Right lobe of liver (tissue), 6 donors: ENCODE results near the gene TMED7. TPM values are rescaled to one million over a fixed set of nuclear protein-coding genes. Genes with fewer than 3 reads are reported as not detected.

ENCODE experiments used
- ATAC-seq, 4 donors: fragments of 200-7000 bp; cut with Tn5 transposase; one replicate each; pipeline ENCODE4 v1.9.1; 2020; ENCODE audit warnings: mild to moderate bottlenecking in 4 of 4, moderate library complexity in 4 of 4
- DNase-seq, 3 donors: peaks; one replicate each; pipeline ENCODE4 v3.0.0-alpha.2; 2020
- H3K27ac ChIP-seq, 3 donors: fragments of 200-600 bp; one replicate each; pipeline ENCODE4 v1.8.0; 2022
- H3K27me3 ChIP-seq, 2 donors: fragments of 200-600 bp; one replicate each; pipeline ENCODE4 v1.8.0; 2022
- H3K36me3 ChIP-seq, 4 donors: fragments of 200-600 bp; sonication (generic) in 1 of 4; one replicate each; pipeline versions ENCODE4 v1.5.1 to v1.8.0; 2017 to 2022; ENCODE audit warnings: control low read depth in 1 of 4
- H3K4me1 ChIP-seq, 4 donors: fragments of 200-600 bp; sonication (generic) in 1 of 4; one replicate each; pipeline versions ENCODE4 v1.5.1 to v1.8.0; 2017 to 2022; ENCODE audit warnings: control low read depth in 1 of 4
- H3K4me3 ChIP-seq, 3 donors: fragments of 200-600 bp; one replicate each; pipeline ENCODE4 v1.8.0; 2022
- H3K9me3 ChIP-seq, 4 donors: fragments of 200-600 bp; sonication (generic) in 1 of 4; one replicate each; pipeline versions ENCODE4 v1.5.1 to v1.8.0; 2017 to 2022; ENCODE audit warnings: control low read depth in 1 of 4
- POLR2A ChIP-seq: fragments of 450-650 bp; IDR thresholded peaks from one replicate; pipeline ENCODE4 v1.6.1; 2017; ENCODE audit warnings: antibody characterized with exemption, mild to moderate bottlenecking
- WGBS: methylation state at CpG from one replicate; pipeline ENCODE4 v1.1.6; 2018; ENCODE audit warnings: low coverage, low lambda C conversion rate; ENCODE audit not compliant: insufficient coverage; ENCODE audit errors: missing lambda C conversion rate; 5-methylcytosine and 5-hydroxymethylcytosine counted together
- intact Hi-C, 2 donors: fragments of 100-400 bp; cut with DNase I; formaldehyde crosslinking; loops; one replicate each; pipeline versions ENCODE4 v1.11.2 to v1.14.1; 2022
- total RNA-seq, 6 experiments: library from RNA; depleted of rRNA in 2 of 6; stranded (reverse); fragments of >200 nt in 2 of 6; fragmentation: NEBNext Ultra II Directional in 3 of 6; extraction: Animal tissue kit (Norgen Biotek cat#: 25700) in 3 of 6; gene quantifications; one replicate each; pipeline versions ENCODE4 v1.1.0 to v1.2.4, GENCODE V29; 2016 to 2023
- TF ChIP-seq, protein P1 (sequence below), 4 donors: fragments of 200-600 bp in 3 of 4; fragments of 450-650 bp in 1 of 4; IDR thresholded peaks; one replicate each; pipeline versions ENCODE4 v1.5.1 to v1.8.0; 2016 to 2022; ENCODE audit warnings: antibody characterized with exemption in 4 of 4, mild to moderate bottlenecking in 2 of 4
- donor health status: DM: no; HTN: yes; CAD: no.
- donor health status: DM: no; HTN: no; CAD: no.
- donor health status: DM: no; HTN: no; CAD: no.
- donor health status: DM: no; HTN: yes; CAD: no.
- donor health status: DM: no; HTN: yes; CAD: no.

TMED7 gene
- total RNA-seq, 6 experiments from 2014 or later = 69.8 to 103 (median 91.7) TPM

DNA sequence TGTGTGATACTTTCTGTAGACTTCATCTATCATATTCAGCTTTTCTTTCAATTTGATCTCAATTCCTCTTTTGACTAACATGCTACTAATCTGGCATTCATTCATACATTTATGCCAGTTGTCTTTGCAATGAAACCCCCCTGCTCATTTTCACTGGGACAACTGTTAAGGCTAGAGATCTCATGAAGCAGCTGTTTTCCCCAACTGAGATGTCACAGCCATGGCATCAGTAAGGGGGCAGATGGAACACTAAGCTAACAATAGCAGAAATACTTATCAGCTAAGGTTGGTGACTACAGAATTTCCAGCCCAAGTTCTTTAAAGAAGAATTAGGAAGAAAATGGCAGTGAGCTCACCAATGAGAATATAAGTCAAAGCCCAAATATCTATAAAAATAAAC, 9.4 kb downstream of the TMED7 start:
- intact Hi-C loops = no loop called here
- no peak for TF ChIP-seq POLR2A
- TF ChIP-seq, protein P1, sequence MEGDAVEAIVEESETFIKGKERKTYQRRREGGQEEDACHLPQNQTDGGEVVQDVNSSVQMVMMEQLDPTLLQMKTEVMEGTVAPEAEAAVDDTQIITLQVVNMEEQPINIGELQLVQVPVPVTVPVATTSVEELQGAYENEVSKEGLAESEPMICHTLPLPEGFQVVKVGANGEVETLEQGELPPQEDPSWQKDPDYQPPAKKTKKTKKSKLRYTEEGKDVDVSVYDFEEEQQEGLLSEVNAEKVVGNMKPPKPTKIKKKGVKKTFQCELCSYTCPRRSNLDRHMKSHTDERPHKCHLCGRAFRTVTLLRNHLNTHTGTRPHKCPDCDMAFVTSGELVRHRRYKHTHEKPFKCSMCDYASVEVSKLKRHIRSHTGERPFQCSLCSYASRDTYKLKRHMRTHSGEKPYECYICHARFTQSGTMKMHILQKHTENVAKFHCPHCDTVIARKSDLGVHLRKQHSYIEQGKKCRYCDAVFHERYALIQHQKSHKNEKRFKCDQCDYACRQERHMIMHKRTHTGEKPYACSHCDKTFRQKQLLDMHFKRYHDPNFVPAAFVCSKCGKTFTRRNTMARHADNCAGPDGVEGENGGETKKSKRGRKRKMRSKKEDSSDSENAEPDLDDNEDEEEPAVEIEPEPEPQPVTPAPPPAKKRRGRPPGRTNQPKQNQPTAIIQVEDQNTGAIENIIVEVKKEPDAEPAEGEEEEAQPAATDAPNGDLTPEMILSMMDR (IDR thresholded peaks at IDR 0.05) = no peak
- Histone ChIP-seq H3K27ac (no peak overlapping the region), H3K4me3 (no peak overlapping the region), H3K36me3 (peaks cover 0 to 56% (median 19%) of the 10 kb centered on the region in 4 donors), H3K9me3 (no peaks in the 10 kb centered on the region), H3K4me1 (no peaks in the 10 kb centered on the region), H3K27me3 (no peaks in the 10 kb centered on the region)
- ATAC-seq (no peak), DNase-seq (no peak)

DNA sequence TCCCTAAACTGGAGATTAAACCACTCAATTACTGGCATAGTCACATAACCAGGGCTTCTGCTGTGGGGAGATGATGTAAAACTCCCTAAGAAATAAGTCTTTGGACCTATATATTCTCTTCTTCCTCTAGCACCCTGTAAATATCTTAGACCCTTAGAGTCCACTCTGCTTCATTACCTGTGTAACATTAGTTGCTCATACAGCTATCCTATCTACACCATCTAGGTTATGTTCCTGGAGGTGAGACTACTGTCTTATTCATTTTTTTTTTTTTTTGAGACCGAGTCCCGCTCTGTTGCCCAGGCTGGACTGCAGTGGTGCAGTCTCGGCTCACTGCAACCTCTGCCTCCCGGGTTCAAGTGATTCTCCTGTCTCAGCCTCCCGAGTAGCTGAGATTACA, 14.0 kb downstream of the TMED7 start:
- Histone ChIP-seq H3K9me3 (no peaks in the 10 kb centered on the region), H3K4me1 (no peaks in the 10 kb centered on the region), H3K27ac (no peak overlapping the region), H3K36me3 (peaks cover 0 to 32% (median 5%) of the 10 kb centered on the region in 4 donors), H3K27me3 (no peaks in the 10 kb centered on the region), H3K4me3 (no peak overlapping the region)
- TF ChIP-seq, protein P1 (IDR thresholded peaks at IDR 0.05) = no peak
- TF ChIP-seq POLR2A = no peak
- intact Hi-C loops = no loop called here
- WGBS = 100% methylated on average over 4 of the region's 5 CpGs
- DNase-seq = no peak
- ATAC-seq = no peak

DNA sequence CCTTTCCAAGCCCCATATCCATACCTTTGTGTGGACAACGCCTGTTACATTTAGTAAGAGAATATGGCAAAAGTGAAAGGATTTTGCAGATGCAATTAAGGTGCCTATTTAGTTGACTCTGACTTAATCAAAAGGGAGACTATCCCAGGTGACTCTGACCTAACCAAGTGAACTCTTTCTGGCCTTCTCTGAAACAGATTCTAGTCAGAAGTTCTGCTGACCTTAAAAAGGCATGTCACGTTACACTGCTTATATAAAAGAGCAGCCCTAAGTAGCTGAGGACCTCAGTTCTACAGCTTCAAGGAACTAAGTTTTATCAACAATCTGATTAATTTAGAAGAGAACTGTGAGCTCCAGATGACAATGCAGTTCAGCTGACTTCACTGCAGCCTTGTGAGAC, 17.9 kb downstream of the TMED7 start:
- H3K4me3 ChIP-seq = no peak overlapping the region
- no peaks in the 10 kb centered on the region for H3K4me1 ChIP-seq
- no peaks in the 10 kb centered on the region for H3K36me3 ChIP-seq
- intact Hi-C loops = no loop called here
- no peaks in the 10 kb centered on the region for H3K9me3 ChIP-seq
- WGBS = 78% methylated on average over 2 of the region's 2 CpGs
- DNase-seq = no peak
- H3K27ac ChIP-seq = no peak overlapping the region
- peak in 2 of 4 donors; percentile 21 to 65 for ATAC-seq
- no peaks in the 10 kb centered on the region for H3K27me3 ChIP-seq
- TF ChIP-seq, protein P1 (IDR thresholded peaks at IDR 0.05) = no peak
- TF ChIP-seq POLR2A = no peak

DNA sequence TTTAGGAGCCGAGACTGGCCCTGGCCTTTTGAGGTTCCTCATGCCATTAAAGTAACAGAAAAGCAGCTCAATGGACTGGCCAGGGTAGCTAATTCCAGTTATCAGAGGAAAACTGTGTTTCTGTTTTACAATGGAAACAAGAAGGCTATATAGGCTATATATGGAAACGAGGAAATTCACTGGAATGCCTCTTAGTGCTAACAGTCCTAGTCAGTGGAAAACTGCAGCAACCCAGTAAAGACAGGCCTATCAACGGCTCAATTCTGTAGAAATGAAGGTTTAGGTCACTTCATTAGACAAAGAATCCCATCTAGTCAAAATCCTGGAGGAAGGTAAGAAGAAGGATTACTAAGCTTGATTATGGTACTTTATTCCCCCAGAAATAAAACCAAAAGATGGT, 20.4 kb downstream of the TMED7 start:
- Histone ChIP-seq H3K27ac (no peak overlapping the region), H3K4me3 (no peak overlapping the region), H3K36me3 (no peaks in the 10 kb centered on the region), H3K4me1 (peaks cover 0 to 9% (median 0%) of the 10 kb centered on the region in 4 donors), H3K27me3 (no peaks in the 10 kb centered on the region), H3K9me3 (no peaks in the 10 kb centered on the region)
- no peak for ATAC-seq
- TF ChIP-seq POLR2A = no peak
- TF ChIP-seq, protein P1 (IDR thresholded peaks at IDR 0.05) = no peak
- intact Hi-C loops = no loop called here
- 83% methylated on average over 3 of the region's 3 CpGs for WGBS
- no peak for DNase-seq

DNA sequence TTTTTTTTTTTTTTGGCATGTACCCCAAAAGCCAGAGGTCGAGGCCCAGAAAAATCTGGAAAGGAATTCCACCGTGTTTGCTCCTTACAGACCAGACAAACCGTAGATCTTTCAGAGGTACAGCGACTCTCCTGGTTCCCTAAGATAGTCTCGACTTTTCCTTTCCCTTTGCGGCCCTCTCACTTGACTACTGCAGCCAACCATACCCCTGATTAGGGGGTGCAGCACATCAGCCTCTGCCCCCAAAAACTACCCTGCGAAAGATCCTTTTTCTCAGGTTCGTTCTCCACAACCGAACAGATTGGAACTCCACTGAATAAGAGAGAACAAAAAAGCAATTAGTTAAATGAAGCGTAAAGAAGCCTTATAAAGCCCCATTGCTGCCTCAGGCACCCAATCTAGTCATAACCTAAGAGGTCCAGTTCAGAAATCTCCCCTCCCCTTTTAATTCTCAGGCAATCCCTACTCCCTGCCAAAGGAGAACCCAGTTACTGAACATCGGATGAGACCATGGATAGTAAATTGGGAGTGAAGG, 23.2 kb downstream of the TMED7 start:
- intact Hi-C loops = no loop called here
- Histone ChIP-seq H3K4me3 (peak overlapping the region; percentile 67 to 84 (median 76)), H3K4me1 (peaks cover 0 to 11% (median 0%) of the 10 kb centered on the region in 4 donors)

More for the DNA sequence above, 23.2 kb downstream of the TMED7 start:
- ATAC-seq = peak in 2 of 4 donors; percentile 55
- H3K9me3 ChIP-seq = no peaks in the 10 kb centered on the region
- TF ChIP-seq, protein P1 (IDR thresholded peaks at IDR 0.05) = no peak
- TF ChIP-seq POLR2A = no peak
- H3K27me3 ChIP-seq = no peaks in the 10 kb centered on the region
- no peak for DNase-seq
- H3K36me3 ChIP-seq = no peaks in the 10 kb centered on the region
- 69% methylated on average over 7 of the region's 11 CpGs for WGBS
- H3K27ac ChIP-seq = peak overlapping the region; percentile 89 to 96 (median 94)
